IMR-90 (cell line): Measurements from ENCODE around the gene C11orf21. TPM values are rescaled to one million over a fixed set of nuclear protein-coding genes. Genes with fewer than 3 reads are reported as not detected.

Experiments used
- ATAC-seq: fragments of 200-7000 bp; cut with Tn5 transposase; 2 replicates; pipeline ENCODE4 v1.9.1; 2020; ENCODE audit warnings: low read depth, mild to moderate bottlenecking, moderate library complexity
- BruUV-seq: library from RNA; stranded (reverse); fragments of 400-500 nt; replicated peaks from 2 replicates; lab custom pipeline; 2021; lab: Mats Ljungman, UMichigan
- CTCF ChIA-PET: fragments of 300-600 bp; formaldehyde crosslinking; extraction: SDS; loops from one replicate; lab custom pipeline; 2021; ENCODE audit warnings: antibody characterized with exemption; lab: Yijun Ruan, JAX
- POLR2A ChIA-PET: fragments of 300-600 bp; sonication (Branson Sonifier 250); formaldehyde crosslinking; loops from one replicate; lab custom pipeline; 2022; ENCODE audit warnings: antibody characterized with exemption; ENCODE audit not compliant: unreplicated experiment; lab: Charles Lee
- DNase-seq: peaks from one replicate; pipeline ENCODE4 v3.0.0; 2013
- H2AFZ ChIP-seq: replicated peaks from 2 replicates; pipeline ENCODE3; 2013; ENCODE audit warnings: low read length, mild to moderate bottlenecking; ENCODE audit not compliant: poor library complexity
- H2AK5ac ChIP-seq: 2 replicates; pipeline ENCODE4 v1.6.1; 2013; ENCODE audit warnings: low read depth, low read length, inconsistent platforms
- H2AK9ac ChIP-seq: replicated peaks from 2 replicates; pipeline ENCODE3; 2013; ENCODE audit warnings: mild to moderate bottlenecking, low read depth, low read length, moderate library complexity; ENCODE audit not compliant: poor library complexity
- H2BK120ac ChIP-seq: 2 replicates; pipeline ENCODE4 v1.6.1; 2013; ENCODE audit warnings: low read depth, low read length, inconsistent platforms
- H2BK15ac ChIP-seq: 3 replicates; pipeline ENCODE4 v1.6.1; 2013; ENCODE audit warnings: low read depth, low read length, inconsistent platforms
- H2BK20ac ChIP-seq: 2 replicates; pipeline ENCODE4 v1.6.1; 2013; ENCODE audit warnings: low read depth, mild to moderate bottlenecking, inconsistent platforms, low read length, moderate library complexity
- H2BK5ac ChIP-seq: 2 replicates; pipeline ENCODE4 v1.6.1; 2013; ENCODE audit warnings: mild to moderate bottlenecking, low read depth, low read length, inconsistent platforms; ENCODE audit not compliant: poor library complexity, severe bottlenecking
- H3K14ac ChIP-seq: replicated peaks from 2 replicates; pipeline ENCODE4 v1.6.1; 2013; ENCODE audit warnings: low read depth, low read length, inconsistent platforms
- H3K18ac ChIP-seq: 2 replicates; pipeline ENCODE4 v1.6.1; 2013; ENCODE audit warnings: low read depth, low read length, control low read depth
- H3K23ac ChIP-seq: 2 replicates; pipeline ENCODE4 v1.6.1; 2013; ENCODE audit warnings: low read depth, low read length, inconsistent platforms
- H3K27ac ChIP-seq: 2 replicates; pipeline ENCODE4 v1.5.1; 2013; ENCODE audit warnings: mild to moderate bottlenecking, control low read depth, low read length; ENCODE audit not compliant: insufficient read depth
- H3K27me3 ChIP-seq: 2 replicates; pipeline ENCODE4 v1.6.1; 2013; ENCODE audit warnings: low read length; ENCODE audit not compliant: control insufficient read depth, insufficient read depth
- H3K36me3 ChIP-seq: 2 replicates; pipeline ENCODE4 v1.6.1; 2013; ENCODE audit warnings: low read length, mixed read lengths; ENCODE audit not compliant: control insufficient read depth, insufficient read depth
- H3K4ac ChIP-seq: 2 replicates; pipeline ENCODE4 v1.6.1; 2013; ENCODE audit warnings: low read depth, low read length, inconsistent platforms
- H3K4me1 ChIP-seq: 2 replicates; pipeline ENCODE4 v1.6.1; 2013; ENCODE audit warnings: low read length, mixed read lengths; ENCODE audit not compliant: control insufficient read depth, insufficient read depth
- H3K4me2 ChIP-seq: 2 replicates; pipeline ENCODE4 v1.6.1; 2013; ENCODE audit warnings: low read depth, mild to moderate bottlenecking, control low read depth, low read length, moderate library complexity
- H3K4me3 ChIP-seq: 2 replicates; pipeline ENCODE4 v1.5.1; 2013; ENCODE audit warnings: low read depth, mild to moderate bottlenecking, control low read depth, low read length, moderate library complexity; ENCODE audit not compliant: insufficient read depth
- H3K56ac ChIP-seq: 2 replicates; pipeline ENCODE4 v1.6.1; 2013; ENCODE audit warnings: low read length, inconsistent platforms; ENCODE audit not compliant: insufficient read depth; ENCODE audit errors: extremely low read depth
- H3K79me1 ChIP-seq, 2 experiments: 2 replicates each; pipeline ENCODE4 v1.6.1; 2013; ENCODE audit warnings: low read length in 2 of 2, inconsistent platforms in 1 of 2, low read depth in 1 of 2
- H3K9ac ChIP-seq: 2 replicates; pipeline ENCODE4 v1.6.1; 2013; ENCODE audit warnings: low read depth, low read length, control low read depth
- H3K9me1 ChIP-seq: 2 replicates; pipeline ENCODE4 v1.6.1; 2013; ENCODE audit warnings: low read length, inconsistent platforms; ENCODE audit not compliant: insufficient read depth
- H3K9me3 ChIP-seq: 2 replicates; pipeline ENCODE4 v1.6.1; 2013; ENCODE audit warnings: low read length; ENCODE audit not compliant: control insufficient read depth, insufficient read depth
- H4K20me1 ChIP-seq: 2 replicates; pipeline ENCODE4 v1.6.1; 2013; ENCODE audit warnings: low read length, inconsistent platforms; ENCODE audit not compliant: insufficient read depth
- H4K5ac ChIP-seq: 2 replicates; pipeline ENCODE4 v1.6.1; 2013; ENCODE audit warnings: mild to moderate bottlenecking, low read depth, low read length, control low read depth
- H4K8ac ChIP-seq, 2 experiments: 2 replicates each; pipeline ENCODE4 v1.6.1; 2013; ENCODE audit warnings: low read depth in 2 of 2, low read length in 2 of 2, control low read depth in 1 of 2, inconsistent platforms in 1 of 2
- H4K91ac ChIP-seq: 2 replicates; pipeline ENCODE4 v1.6.1; 2013; ENCODE audit warnings: low read depth, low read length, inconsistent platforms; ENCODE audit not compliant: insufficient read depth
- BHLHE40 ChIP-seq: fragments of 150-350 bp; IDR thresholded peaks from 2 replicates; pipeline ENCODE4 v1.6.1; 2016; ENCODE audit warnings: mild to moderate bottlenecking, low read depth, low read length
- FOS ChIP-seq: fragments of 150-350 bp; IDR thresholded peaks from 2 replicates; pipeline ENCODE4 v1.6.1; 2016; ENCODE audit warnings: low read depth, low read length
- MAFK ChIP-seq: IDR thresholded peaks from 2 replicates; pipeline ENCODE4 v1.6.1; 2012; ENCODE audit warnings: low read depth, low read length, improper control_type of control experiment
- MAZ ChIP-seq: IDR thresholded peaks from 2 replicates; pipeline ENCODE4 v1.6.1; 2012; ENCODE audit warnings: low read depth, mild to moderate bottlenecking, low read length, improper control_type of control experiment, moderate library complexity, borderline replicate concordance
- MXI1 ChIP-seq: IDR thresholded peaks from 2 replicates; pipeline ENCODE4 v1.6.1; 2012; ENCODE audit warnings: low read depth, mild to moderate bottlenecking, low read length, moderate library complexity, borderline replicate concordance
- NFE2L2 ChIP-seq: fragments of 150-350 bp; IDR thresholded peaks from 2 replicates; pipeline ENCODE4 v1.6.1; 2016; ENCODE audit warnings: low read depth, mild to moderate bottlenecking, low read length
- POLR2A ChIP-seq: IDR thresholded peaks from 2 replicates; pipeline ENCODE4 v1.6.1; 2012; ENCODE audit warnings: mild to moderate bottlenecking, low read depth, low read length
- RAD21 ChIP-seq: IDR thresholded peaks from 2 replicates; pipeline ENCODE4 v1.6.1; 2012; ENCODE audit warnings: low read length, improper control_type of control experiment
- RFX5 ChIP-seq: IDR thresholded peaks from 2 replicates; pipeline ENCODE4 v1.8.0; 2012; ENCODE audit warnings: low read depth, mild to moderate bottlenecking, low read length, moderate library complexity
- SMC3 ChIP-seq: fragments of 150-350 bp; IDR thresholded peaks from 2 replicates; pipeline ENCODE4 v1.6.1; 2016; ENCODE audit warnings: low read depth, mild to moderate bottlenecking, antibody characterized with exemption, low read length, moderate library complexity
- WGBS, 2 experiments: methylation state at CpG; one replicate each; pipeline versions ENCODE4 v1.1.5 to v1.1.7; 2013; ENCODE audit warnings: missing lambda C conversion rate in 2 of 2; ENCODE audit not compliant: insufficient read length in 1 of 2; ENCODE audit errors: extremely low coverage in 2 of 2; 5-methylcytosine and 5-hydroxymethylcytosine counted together
- dilution Hi-C: fragments of 300-500 bp; cut with HindIII; formaldehyde crosslinking; loops from one replicate; pipeline ENCODE4 v1.14.3; 2018; ENCODE audit warnings: low sequenced_read_pairs; ENCODE audit not compliant: unreplicated experiment
- in situ Hi-C: fragments of 300-500 bp; cut with MboI; formaldehyde crosslinking; loops from 3 replicates; pipeline ENCODE4 v1.14.3; 2019; ENCODE audit warnings: low sequenced_read_pairs, inconsistent platforms, mixed read lengths
- intact Hi-C: fragments of 100-400 bp; cut with micrococcal nuclease; formaldehyde crosslinking; loops from 2 replicates; pipeline ENCODE4 v1.10.0; 2022
- polyA plus RNA-seq, 3 experiments: library from polyadenylated mRNA; depleted of rRNA; stranded (reverse); fragments of >200 nt; gene quantifications; 2 replicates each; pipeline ENCODE4 v1.2.3, GENCODE V29; 2012; ENCODE audit warnings: low replicate concordance in 1 of 3
- total RNA-seq: library from RNA; depleted of rRNA; stranded (reverse); fragments of >200 nt; gene quantifications from 2 replicates; pipeline ENCODE4 v1.2.3, GENCODE V29; 2012
- TF ChIP-seq, protein P1 (sequence below): fragments of 150-350 bp; IDR thresholded peaks from 2 replicates; pipeline ENCODE4 v1.6.1; 2016; ENCODE audit warnings: low read depth, mild to moderate bottlenecking, low read length, moderate library complexity, borderline replicate concordance

The C11orf21 gene
- total and polyA plus RNA-seq, 2 of the 4 experiments (the other 2 are of a cell fraction), result not detected

DNA sequence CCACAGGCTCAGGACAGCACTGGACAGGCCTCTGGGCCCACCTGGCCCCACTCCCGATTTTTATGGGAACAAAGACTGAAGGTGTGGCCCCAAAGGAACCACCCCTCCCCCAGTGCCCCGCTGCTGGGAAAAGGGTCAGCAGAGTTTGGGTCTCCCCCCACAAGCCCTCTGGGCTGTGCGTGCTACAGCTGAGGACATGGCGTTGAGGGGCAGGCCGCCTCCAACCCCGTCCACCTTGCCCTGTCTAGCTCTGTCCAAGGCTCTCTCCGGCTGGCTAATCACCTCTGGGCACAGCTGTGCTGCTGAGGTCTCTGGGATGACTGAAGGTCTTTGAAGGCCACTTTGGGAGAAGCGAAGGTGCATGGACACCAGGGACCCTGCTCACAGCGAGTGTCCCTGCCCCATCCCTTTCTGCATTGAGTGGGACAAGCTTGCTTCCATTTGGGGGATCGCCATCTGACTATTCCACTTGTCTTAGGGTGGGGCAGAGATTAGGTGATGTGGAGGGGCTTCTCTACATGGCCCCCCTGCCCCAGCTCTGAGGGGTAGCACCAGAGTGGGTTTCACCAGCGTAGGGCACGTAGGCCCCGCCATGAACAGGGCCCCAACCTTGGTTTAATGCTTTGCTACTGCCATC lies 37.9 kb downstream of the C11orf21 start:
- Histone ChIP-seq H3K79me1 (no peaks in the 10 kb centered on the region), H2BK120ac (no peak overlapping the region), H3K36me3 (no peaks in the 10 kb centered on the region), H3K9me1 (no peaks in the 10 kb centered on the region), H3K14ac (no peak overlapping the region), H2BK5ac (no peak overlapping the region), H3K27me3 (peaks cover 63% of the 10 kb centered on the region), H2AK9ac (no peak overlapping the region), H2AK5ac (no peak overlapping the region), H4K20me1 (no peaks in the 10 kb centered on the region), H4K91ac (no peak overlapping the region), H2AFZ (no peak overlapping the region), H4K8ac (no peak overlapping the region), H2BK20ac (no peak overlapping the region), H3K4me1 (no peaks in the 10 kb centered on the region), H3K4me3 (no peak overlapping the region), H3K56ac (no peak overlapping the region), H4K5ac (no peak overlapping the region), H2BK15ac (no peak overlapping the region), H3K4ac (no peak overlapping the region), H3K27ac (no peak overlapping the region), H3K18ac (no peak overlapping the region), H3K23ac (no peak overlapping the region), H3K9me3 (no peaks in the 10 kb centered on the region), H3K9ac (no peak overlapping the region), H3K4me2 (no peak overlapping the region)
- intact Hi-C loops, result no loop called here
- dilution Hi-C loops, result no loop called here
- 60% methylated on average over 3 of the region's 13 CpGs; no CpG with 5 or more reads in 1 of the 2 experiments for WGBS, 2 experiments
- ChIA-PET CTCF (no interaction called here), POLR2A (no interaction called here)
- DNase-seq (no peak), ATAC-seq (no peak)
- TF ChIP-seq FOS (no peak), SMC3 (no peak), MXI1 (no peak), BHLHE40 (no peak), POLR2A (no peak), RAD21 (no peak), NFE2L2 (no peak), RFX5 (no peak), MAZ (no peak), MAFK (no peak)
- TF ChIP-seq, protein P1, sequence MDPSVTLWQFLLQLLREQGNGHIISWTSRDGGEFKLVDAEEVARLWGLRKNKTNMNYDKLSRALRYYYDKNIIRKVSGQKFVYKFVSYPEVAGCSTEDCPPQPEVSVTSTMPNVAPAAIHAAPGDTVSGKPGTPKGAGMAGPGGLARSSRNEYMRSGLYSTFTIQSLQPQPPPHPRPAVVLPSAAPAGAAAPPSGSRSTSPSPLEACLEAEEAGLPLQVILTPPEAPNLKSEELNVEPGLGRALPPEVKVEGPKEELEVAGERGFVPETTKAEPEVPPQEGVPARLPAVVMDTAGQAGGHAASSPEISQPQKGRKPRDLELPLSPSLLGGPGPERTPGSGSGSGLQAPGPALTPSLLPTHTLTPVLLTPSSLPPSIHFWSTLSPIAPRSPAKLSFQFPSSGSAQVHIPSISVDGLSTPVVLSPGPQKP, result no peak
- in situ Hi-C loops, result no loop called here
- no TSS peak for BruUV-seq
